Neuronal stem cell (in vitro differentiated cells): ENCODE results near the gene ELOVL6.

Source experiments
- DNase-seq: peaks from one replicate; pipeline ENCODE4 v3.0.0-alpha.2; 2013; ENCODE audit warnings: low spot score
- H2AFZ ChIP-seq: one replicate; pipeline ENCODE4 v1.6.1; 2013; ENCODE audit warnings: mild to moderate bottlenecking, low read length, inconsistent platforms
- H2AK5ac ChIP-seq: 2 replicates; pipeline ENCODE4 v1.6.1; 2013; ENCODE audit warnings: low read depth, mild to moderate bottlenecking, inconsistent platforms, low read length, moderate library complexity, mixed read lengths
- H2BK120ac ChIP-seq: 2 replicates; pipeline ENCODE4 v1.6.1; 2013; ENCODE audit warnings: low read depth, mild to moderate bottlenecking, inconsistent platforms, low read length, moderate library complexity, mixed read lengths
- H2BK12ac ChIP-seq: one replicate; pipeline ENCODE4 v1.6.1; 2013; ENCODE audit warnings: low read length, inconsistent platforms
- H2BK15ac ChIP-seq: 2 replicates; pipeline ENCODE4 v1.6.1; 2013; ENCODE audit warnings: mild to moderate bottlenecking, low read length, inconsistent platforms, mixed read lengths
- H2BK5ac ChIP-seq: one replicate; pipeline ENCODE4 v1.6.1; 2013; ENCODE audit warnings: inconsistent platforms, mild to moderate bottlenecking, low read length, moderate library complexity
- H3K14ac ChIP-seq: one replicate; pipeline ENCODE4 v1.6.1; 2013; ENCODE audit warnings: low read length, inconsistent platforms
- H3K18ac ChIP-seq: 2 replicates; pipeline ENCODE4 v1.6.1; 2013; ENCODE audit warnings: low read length, inconsistent platforms
- H3K23ac ChIP-seq: 2 replicates; pipeline ENCODE4 v1.6.1; 2013; ENCODE audit warnings: low read depth, mild to moderate bottlenecking, mixed read lengths, low read length, inconsistent platforms; ENCODE audit not compliant: poor library complexity
- H3K27ac ChIP-seq: replicated peaks from 3 replicates; pipeline ENCODE4 v1.5.1; 2013; ENCODE audit warnings: low read length, inconsistent platforms
- H3K27me3 ChIP-seq, 3 experiments: 2 replicates each; pipeline ENCODE4 v1.6.1; 2013; ENCODE audit warnings: low read length in 3 of 3, mild to moderate bottlenecking in 2 of 3, inconsistent platforms in 1 of 3, low read depth in 1 of 3, mixed read lengths in 1 of 3, moderate library complexity in 1 of 3; ENCODE audit not compliant: control insufficient read depth in 3 of 3, insufficient read depth in 3 of 3
- H3K36me3 ChIP-seq, 2 donors: replicated peaks in 1 of 2; 2 replicates each; pipeline ENCODE4 v1.6.1; 2013; ENCODE audit warnings: low read length in 2 of 2; ENCODE audit not compliant: control insufficient read depth in 2 of 2, insufficient read depth in 2 of 2
- H3K4ac ChIP-seq: 2 replicates; pipeline ENCODE4 v1.6.1; 2013; ENCODE audit warnings: inconsistent platforms, mild to moderate bottlenecking, low read length, moderate library complexity
- H3K4me1 ChIP-seq, 2 donors: 1 replicate in 1 of 2; 2 replicates in 1 of 2; pipeline ENCODE4 v1.6.1; 2013; ENCODE audit warnings: low read length in 2 of 2, low read depth in 1 of 2; ENCODE audit not compliant: control insufficient read depth in 2 of 2, insufficient read depth in 1 of 2
- H3K4me2 ChIP-seq: one replicate; pipeline ENCODE4 v1.6.1; 2013; ENCODE audit warnings: mild to moderate bottlenecking, low read length, inconsistent platforms; ENCODE audit not compliant: insufficient read depth, poor library complexity, severe bottlenecking
- H3K4me3 ChIP-seq, 2 donors: 2 replicates each; pipeline ENCODE4 v1.5.1; 2013; ENCODE audit warnings: low read length in 2 of 2, mild to moderate bottlenecking in 2 of 2, inconsistent platforms in 1 of 2, moderate library complexity in 1 of 2
- H3K79me1 ChIP-seq: one replicate; pipeline ENCODE4 v1.6.1; 2013; ENCODE audit warnings: low read depth, mild to moderate bottlenecking, inconsistent platforms, low read length, moderate library complexity
- H3K9ac ChIP-seq: one replicate; pipeline ENCODE4 v1.6.1; 2013; ENCODE audit warnings: mild to moderate bottlenecking, low read depth, low read length, inconsistent platforms; ENCODE audit not compliant: poor library complexity
- H3K9me3 ChIP-seq, 2 donors: replicated peaks in 1 of 2; 2 replicates each; pipeline versions ENCODE3 to v1.6.1; 2013; ENCODE audit warnings: low read length in 2 of 2, mild to moderate bottlenecking in 2 of 2, inconsistent platforms in 1 of 2, low read depth in 1 of 2, mixed read lengths in 1 of 2, moderate library complexity in 1 of 2; ENCODE audit not compliant: control insufficient read depth in 2 of 2, insufficient read depth in 1 of 2
- H4K8ac ChIP-seq: one replicate; pipeline ENCODE4 v1.6.1; 2013; ENCODE audit warnings: low read depth, mild to moderate bottlenecking, inconsistent platforms, low read length, moderate library complexity
- H4K91ac ChIP-seq: one replicate; pipeline ENCODE4 v1.6.1; 2013; ENCODE audit warnings: low read length, low read depth, mild to moderate bottlenecking, inconsistent platforms; ENCODE audit not compliant: poor library complexity
- WGBS, 2 donors: extraction: QIAGEN DNeasy Blood & Tissue Kit; methylation state at CpG; one replicate each; pipeline ENCODE4 v1.1.7; 2013; ENCODE audit warnings: missing lambda C conversion rate in 2 of 2, mixed read lengths in 1 of 2; ENCODE audit not compliant: insufficient read length in 2 of 2, insufficient replicate concordance in 1 of 2; ENCODE audit errors: extremely low coverage in 2 of 2; 5-methylcytosine and 5-hydroxymethylcytosine counted together

ELOVL6 gene

DNA sequence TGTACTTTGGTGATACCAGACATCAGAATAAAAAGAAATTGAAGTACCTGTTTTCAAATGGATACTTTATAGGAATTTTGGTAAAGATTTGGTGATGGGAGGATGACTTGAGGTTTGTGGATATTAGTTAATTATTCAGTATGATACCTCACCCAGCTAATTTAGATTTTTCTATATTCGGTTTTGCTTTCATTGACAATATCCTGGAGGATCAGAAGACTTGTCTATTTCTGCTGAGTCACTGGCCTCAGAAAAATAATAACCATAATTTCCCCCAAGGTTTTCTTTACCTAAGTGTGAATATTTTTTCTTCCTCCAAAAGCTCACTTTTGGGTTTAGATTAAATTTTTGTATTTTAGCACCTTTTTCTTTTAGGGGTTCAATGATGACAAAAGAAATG lies 185.5 kb downstream of the ELOVL6 start:
- WGBS, 2 donors, result no CpG with 5 or more reads among the region's 1 CpG
- H3K9ac ChIP-seq, result no peak overlapping the region
- no peak overlapping the region for H2BK15ac ChIP-seq
- DNase-seq, result no peak
- H3K79me1 ChIP-seq, result no peaks in the 10 kb centered on the region
- no peak overlapping the region for H2AK5ac ChIP-seq
- H2BK12ac ChIP-seq, result no peak overlapping the region
- H2BK5ac ChIP-seq, result no peak overlapping the region
- H4K8ac ChIP-seq, result no peak overlapping the region
- no peak overlapping the region for H3K4me2 ChIP-seq
- no peaks in the 10 kb centered on the region for H3K36me3 ChIP-seq
- H2AFZ ChIP-seq, result no peak overlapping the region
- peaks cover 2 to 4% of the 10 kb centered on the region in 2 donors for H3K4me1 ChIP-seq
- no peak overlapping the region for H3K23ac ChIP-seq
- no peak overlapping the region for H3K14ac ChIP-seq
- no peak overlapping the region for H3K4me3 ChIP-seq
- no peak overlapping the region for H4K91ac ChIP-seq
- H2BK120ac ChIP-seq, result no peak overlapping the region
- H3K4ac ChIP-seq, result no peak overlapping the region
- peaks cover 0 to 3% of the 10 kb centered on the region in 2 donors for H3K9me3 ChIP-seq
- H3K27ac ChIP-seq, result no peak overlapping the region
- H3K18ac ChIP-seq, result no peak overlapping the region
- no peaks in the 10 kb centered on the region for H3K27me3 ChIP-seq

- WGBS, 2 donors, result no CpG with 5 or more reads among the region's 4 CpGs
- Histone ChIP-seq H3K79me1 (no peaks in the 10 kb centered on the region), H2AK5ac (no peak overlapping the region), H3K27me3 (no peaks in the 10 kb centered on the region), H3K9me3 (no peaks in the 10 kb centered on the region), H3K27ac (no peak overlapping the region), H2BK5ac (no peak overlapping the region), H3K18ac (no peak overlapping the region), H4K91ac (no peak overlapping the region), H3K36me3 (no peaks in the 10 kb centered on the region), H3K14ac (no peak overlapping the region), H2BK12ac (no peak overlapping the region), H3K23ac (no peak overlapping the region), H3K4ac (no peak overlapping the region), H3K4me3 (no peak overlapping the region), H2BK120ac (no peak overlapping the region), H4K8ac (no peak overlapping the region), H2AFZ (no peak overlapping the region), H3K4me1 (peaks cover 2 to 6% of the 10 kb centered on the region in 2 donors), H3K9ac (no peak overlapping the region), H3K4me2 (no peak overlapping the region), H2BK15ac (no peak overlapping the region)
- DNase-seq, result no peak
These were observed 187.6 kb downstream of the ELOVL6 start for GRCh38 chr4:110010797-110011196.

GRCh38 chr4:110009550-110009949 lies 188.9 kb downstream of the ELOVL6 start:
- H3K27me3 ChIP-seq, result no peaks in the 10 kb centered on the region
- DNase-seq, result no peak
- H4K8ac ChIP-seq, result no peak overlapping the region
- no peak overlapping the region for H2BK120ac ChIP-seq
- no peak overlapping the region for H2AK5ac ChIP-seq
- H2BK5ac ChIP-seq, result no peak overlapping the region
- no peak overlapping the region for H3K14ac ChIP-seq
- H3K36me3 ChIP-seq, result no peaks in the 10 kb centered on the region
- no peak overlapping the region for H3K23ac ChIP-seq
- no peak overlapping the region for H3K9ac ChIP-seq
- H3K4me3 ChIP-seq, result no peak overlapping the region
- no peaks in the 10 kb centered on the region for H3K79me1 ChIP-seq
- no CpG with 5 or more reads among the region's 2 CpGs for WGBS, 2 donors
- no peak overlapping the region for H2BK15ac ChIP-seq
- no peak overlapping the region for H3K4ac ChIP-seq
- no peak overlapping the region for H3K18ac ChIP-seq
- no peak overlapping the region for H3K4me2 ChIP-seq
- no peak overlapping the region for H4K91ac ChIP-seq
- no peak overlapping the region for H3K27ac ChIP-seq
- peaks cover 2 to 6% of the 10 kb centered on the region in 2 donors for H3K4me1 ChIP-seq
- no peak overlapping the region for H2AFZ ChIP-seq
- no peaks in the 10 kb centered on the region for H3K9me3 ChIP-seq
- no peak overlapping the region for H2BK12ac ChIP-seq

- Histone ChIP-seq H3K79me1 (no peaks in the 10 kb centered on the region), H3K9me3 (no peaks in the 10 kb centered on the region), H3K27me3 (no peaks in the 10 kb centered on the region), H3K23ac (no peak overlapping the region), H3K36me3 (no peaks in the 10 kb centered on the region), H3K27ac (no peak overlapping the region), H3K4me1 (peaks cover 2 to 6% of the 10 kb centered on the region in 2 donors), H2BK15ac (no peak overlapping the region), H3K18ac (no peak overlapping the region), H3K14ac (no peak overlapping the region), H2AFZ (no peak overlapping the region), H2BK5ac (no peak overlapping the region), H4K91ac (no peak overlapping the region), H3K4ac (no peak overlapping the region), H2BK12ac (no peak overlapping the region), H3K4me2 (no peak overlapping the region), H3K4me3 (no peak overlapping the region), H3K9ac (no peak overlapping the region), H2BK120ac (no peak overlapping the region), H4K8ac (no peak overlapping the region), H2AK5ac (no peak overlapping the region)
- no CpG with 5 or more reads among the region's 2 CpGs for WGBS, 2 donors
- no peak for DNase-seq
These were observed 189.9 kb downstream of the ELOVL6 start for GRCh38 chr4:110008540-110008939.
